Activated naive CD4-positive, alpha-beta T cell treated with anti-CD3 and anti-CD28 coated beads, Interleukin-2, amount 50 U/mL, for 24 hours (primary cell): Measurements from ENCODE around the gene LAIR1.
"Not testable (repeated sequence)": the region's sequence is repeated elsewhere in the genome, so short reads cannot be mapped to it uniquely, and the experiment has no call there.

Source experiments
- H3K27ac Mint-ChIP-seq: one replicate; pipeline ENCODE4 v1.8.0; 2021; ENCODE audit warnings: mild to moderate bottlenecking, mixed read lengths
- H3K27me3 Mint-ChIP-seq: one replicate; pipeline ENCODE4 v1.8.0; 2021; ENCODE audit warnings: mixed read lengths
- H3K36me3 Mint-ChIP-seq: one replicate; pipeline ENCODE4 v1.8.0; 2021; ENCODE audit warnings: mixed read lengths
- H3K4me1 Mint-ChIP-seq: one replicate; pipeline ENCODE4 v1.8.0; 2021; ENCODE audit warnings: mixed read lengths
- H3K4me3 Mint-ChIP-seq: one replicate; pipeline ENCODE4 v1.8.0; 2021; ENCODE audit warnings: mild to moderate bottlenecking, mixed read lengths
- H3K9me3 Mint-ChIP-seq: one replicate; pipeline ENCODE4 v1.8.0; 2021; ENCODE audit warnings: mixed read lengths

LAIR1 gene

GRCh38 chr19:54336893-54337857, 27.6 kb downstream of the LAIR1 start:
- Mint-ChIP-seq H3K27ac (no peak overlapping the region), H3K27me3 (no peaks in the 10 kb centered on the region), H3K4me3 (no peak overlapping the region), H3K4me1 (no peaks in the 10 kb centered on the region), H3K9me3 (no peaks in the 10 kb centered on the region), H3K36me3 (no peaks in the 10 kb centered on the region)

GRCh38 chr19:54335979-54336892, 28.5 kb downstream of the LAIR1 start:
- Mint-ChIP-seq H3K36me3 (no peaks in the 10 kb centered on the region), H3K9me3 (no peaks in the 10 kb centered on the region), H3K4me3 (no peak overlapping the region), H3K27ac (no peak overlapping the region), H3K27me3 (no peaks in the 10 kb centered on the region), H3K4me1 (no peaks in the 10 kb centered on the region)

GRCh38 chr19:54335164-54335563, 29.6 kb downstream of the LAIR1 start:
- Mint-ChIP-seq H3K9me3 (no peaks in the 10 kb centered on the region), H3K27ac (no peak overlapping the region), H3K27me3 (no peaks in the 10 kb centered on the region), H3K4me3 (no peak overlapping the region), H3K4me1 (no peaks in the 10 kb centered on the region), H3K36me3 (no peaks in the 10 kb centered on the region)

- no peaks in the 10 kb centered on the region for H3K9me3 Mint-ChIP-seq
- no peaks in the 10 kb centered on the region for H3K27me3 Mint-ChIP-seq
- no peak overlapping the region for H3K4me3 Mint-ChIP-seq
- H3K27ac Mint-ChIP-seq, result no peak overlapping the region
- H3K36me3 Mint-ChIP-seq, result no peaks in the 10 kb centered on the region
- peaks cover 3% of the 10 kb centered on the region for H3K4me1 Mint-ChIP-seq
These were observed 31.0 kb downstream of the LAIR1 start for GRCh38 chr19:54333586-54334298.

GRCh38 chr19:54332149-54332548, 32.6 kb downstream of the LAIR1 start:
- H3K4me3 Mint-ChIP-seq, result no peak overlapping the region
- no peaks in the 10 kb centered on the region for H3K9me3 Mint-ChIP-seq
- H3K27ac Mint-ChIP-seq, result no peak overlapping the region
- H3K36me3 Mint-ChIP-seq, result no peaks in the 10 kb centered on the region
- H3K27me3 Mint-ChIP-seq, result no peaks in the 10 kb centered on the region
- peaks cover 17% of the 10 kb centered on the region for H3K4me1 Mint-ChIP-seq

- Mint-ChIP-seq H3K9me3 (no peaks in the 10 kb centered on the region), H3K4me1 (peaks cover 20% of the 10 kb centered on the region), H3K27ac (no peak overlapping the region), H3K27me3 (no peaks in the 10 kb centered on the region), H3K4me3 (no peak overlapping the region), H3K36me3 (no peaks in the 10 kb centered on the region)
These were observed 33.1 kb downstream of the LAIR1 start for GRCh38 chr19:54331626-54332025.

- no peaks in the 10 kb centered on the region for H3K36me3 Mint-ChIP-seq
- no peak overlapping the region for H3K4me3 Mint-ChIP-seq
- no peaks in the 10 kb centered on the region for H3K9me3 Mint-ChIP-seq
- H3K27ac Mint-ChIP-seq, result peak overlapping the region; percentile 46
- H3K27me3 Mint-ChIP-seq, result peaks cover 3% of the 10 kb centered on the region
- peaks cover 30% of the 10 kb centered on the region for H3K4me1 Mint-ChIP-seq
These were observed 35.1 kb downstream of the LAIR1 start for GRCh38 chr19:54329476-54330165.

GRCh38 chr19:54328781-54329180, 36.0 kb downstream of the LAIR1 start:
- H3K27me3 Mint-ChIP-seq, H3K9me3 Mint-ChIP-seq, H3K4me3 Mint-ChIP-seq, H3K36me3 Mint-ChIP-seq: not testable (repeated sequence)
- H3K4me1 Mint-ChIP-seq, result peaks cover 30% of the 10 kb centered on the region
- peak overlapping the region; percentile 56 for H3K27ac Mint-ChIP-seq

GRCh38 chr19:54325631-54326030, 39.1 kb downstream of the LAIR1 start:
- H3K4me3 Mint-ChIP-seq, result no peak overlapping the region
- no peaks in the 10 kb centered on the region for H3K36me3 Mint-ChIP-seq
- peaks cover 3% of the 10 kb centered on the region for H3K27me3 Mint-ChIP-seq
- no peaks in the 10 kb centered on the region for H3K9me3 Mint-ChIP-seq
- no peak overlapping the region for H3K27ac Mint-ChIP-seq
- H3K4me1 Mint-ChIP-seq, result peaks cover 30% of the 10 kb centered on the region

GRCh38 chr19:54325194-54325621, 39.5 kb downstream of the LAIR1 start:
- Mint-ChIP-seq H3K4me1 (peaks cover 30% of the 10 kb centered on the region), H3K36me3 (no peaks in the 10 kb centered on the region), H3K9me3 (no peaks in the 10 kb centered on the region), H3K27me3 (peaks cover 5% of the 10 kb centered on the region), H3K27ac (no peak overlapping the region), H3K4me3 (no peak overlapping the region)

- Mint-ChIP-seq H3K4me1 (peaks cover 30% of the 10 kb centered on the region), H3K27me3 (peaks cover 6% of the 10 kb centered on the region), H3K4me3 (no peak overlapping the region), H3K9me3 (no peaks in the 10 kb centered on the region), H3K27ac (no peak overlapping the region), H3K36me3 (no peaks in the 10 kb centered on the region)
These were observed 40.7 kb downstream of the LAIR1 start for GRCh38 chr19:54324071-54324470.

- not testable (repeated sequence) for H3K36me3 Mint-ChIP-seq
These were observed 41.8 kb downstream of the LAIR1 start for GRCh38 chr19:54322934-54323333.

GRCh38 chr19:54322295-54322694, 42.4 kb downstream of the LAIR1 start:
- not testable (repeated sequence) for H3K36me3 Mint-ChIP-seq, H3K4me3 Mint-ChIP-seq, H3K9me3 Mint-ChIP-seq, H3K27me3 Mint-ChIP-seq, H3K27ac Mint-ChIP-seq
- peaks cover 15% of the 10 kb centered on the region for H3K4me1 Mint-ChIP-seq

More at GRCh38 chr19:54322934-54323333, 41.8 kb downstream of the LAIR1 start:
- H3K4me3 Mint-ChIP-seq, H3K27ac Mint-ChIP-seq, H3K9me3 Mint-ChIP-seq, H3K27me3 Mint-ChIP-seq: not testable (repeated sequence)
- peaks cover 20% of the 10 kb centered on the region for H3K4me1 Mint-ChIP-seq

GRCh38 chr19:54319892-54320670, 44.6 kb downstream of the LAIR1 start:
- H3K27me3 Mint-ChIP-seq, result peaks cover 8% of the 10 kb centered on the region
- no peaks in the 10 kb centered on the region for H3K9me3 Mint-ChIP-seq
- no peaks in the 10 kb centered on the region for H3K36me3 Mint-ChIP-seq

More at GRCh38 chr19:54319892-54320670, 44.6 kb downstream of the LAIR1 start:
- no peak overlapping the region for H3K27ac Mint-ChIP-seq
- H3K4me1 Mint-ChIP-seq, result peaks cover 3% of the 10 kb centered on the region
- no peak overlapping the region for H3K4me3 Mint-ChIP-seq
